D341Med (cell line): ENCODE results near the gene UPF2.

Experiments
- DNase-seq: peaks from one replicate; pipeline ENCODE4 v3.0.0; 2012; ENCODE audit warnings: low spot score

The UPF2 gene

GRCh38 chr10:11884706-11885423 lies 157.7 kb downstream of the UPF2 start:
- no peak for DNase-seq

- no peak for DNase-seq
Measured at GRCh38 chr10:11882646-11883375, 159.8 kb downstream of the UPF2 start.

- DNase-seq, result no peak
Measured at GRCh38 chr10:11881477-11882417, 160.9 kb downstream of the UPF2 start.

- no peak for DNase-seq
Measured at GRCh38 chr10:11881030-11881476, 161.6 kb downstream of the UPF2 start.

- DNase-seq, result no peak
Measured at GRCh38 chr10:11880151-11881029, 162.2 kb downstream of the UPF2 start.

GRCh38 chr10:11879387-11880094 lies 163.1 kb downstream of the UPF2 start:
- no peak for DNase-seq

- DNase-seq, result no peak
Measured at GRCh38 chr10:11878776-11879175, 163.8 kb downstream of the UPF2 start.

GRCh38 chr10:11877591-11877905 lies 165.1 kb downstream of the UPF2 start:
- no peak for DNase-seq

GRCh38 chr10:11876805-11877590 lies 165.6 kb downstream of the UPF2 start:
- no peak for DNase-seq

GRCh38 chr10:11876324-11876723 lies 166.3 kb downstream of the UPF2 start:
- DNase-seq, result no peak

- no peak for DNase-seq
Measured at GRCh38 chr10:11875494-11876281, 166.9 kb downstream of the UPF2 start.

- no peak for DNase-seq
Measured at GRCh38 chr10:11874568-11875493, 167.8 kb downstream of the UPF2 start.

- DNase-seq, result no peak
Measured at GRCh38 chr10:11871466-11871865, 171.1 kb downstream of the UPF2 start.

GRCh38 chr10:11870900-11871400 lies 171.7 kb downstream of the UPF2 start:
- DNase-seq, result no peak

- DNase-seq, result no peak
Measured at GRCh38 chr10:11870461-11870780, 172.2 kb downstream of the UPF2 start.
